ENCODE data around the gene ZNF148. TPM values are rescaled to one million over a fixed set of nuclear protein-coding genes. Genes with fewer than 3 reads are reported as not detected.

The ZNF148 gene
- total RNA-seq, 1 donor from 2014 or later = 45.2 TPM

DNA sequence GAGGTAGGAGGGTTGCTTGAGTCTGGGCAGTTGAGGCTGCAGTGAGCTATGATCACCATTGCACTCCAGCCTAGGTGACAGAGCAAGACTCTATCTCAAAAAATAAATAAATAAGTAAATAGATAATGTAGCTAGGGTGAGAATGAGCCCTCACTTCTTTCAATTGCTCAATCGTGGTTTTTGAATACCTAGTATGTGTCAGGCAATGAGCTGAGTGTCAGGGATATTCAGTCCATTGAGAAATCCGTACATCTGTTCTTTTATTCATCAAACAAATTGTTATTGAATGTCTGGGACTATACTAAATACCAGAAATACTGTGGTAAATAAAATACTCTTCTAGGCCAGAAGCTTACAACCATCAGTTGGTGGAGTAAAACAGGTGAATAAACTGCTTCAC, 6.2 kb upstream of the ZNF148 start:
- intact Hi-C loops (cut with DNase I) = no loop called here
- ATAC-seq (ENCODE audit: poor library complexity) (no peak), DNase-seq (no peak)

DNA sequence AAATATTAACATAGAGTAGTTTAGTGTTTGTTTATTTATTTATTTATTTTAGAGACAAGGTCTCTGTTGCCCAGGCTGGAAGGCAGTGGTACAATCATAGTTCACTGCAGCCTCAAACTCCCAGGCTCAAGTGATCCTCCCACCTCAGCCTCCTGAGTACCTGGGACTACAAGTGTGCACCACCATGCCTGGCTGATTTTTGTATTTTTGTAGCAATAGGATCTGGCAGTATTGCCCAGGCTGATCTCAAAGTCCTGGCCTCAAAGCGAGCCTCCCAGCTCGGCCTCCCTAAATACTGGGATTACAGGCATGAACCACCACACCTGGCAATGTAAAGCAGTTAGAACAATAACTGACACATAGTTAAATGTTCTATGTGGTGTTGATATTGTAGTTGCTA, 4.4 kb upstream of the ZNF148 start:
- no peak for ATAC-seq (ENCODE audit: poor library complexity)
- DNase-seq = no peak
- intact Hi-C loops (cut with DNase I) = no loop called here

- intact Hi-C loops (cut with DNase I) = no loop called here
- ATAC-seq (ENCODE audit: poor library complexity) (no peak), DNase-seq (no peak)
Observed at GRCh38 chr3:125378762-125379161, 3.6 kb upstream of the ZNF148 start.

- no peak for DNase-seq
- intact Hi-C loops (cut with DNase I) = no loop called here
Observed at GRCh38 chr3:125375950-125376679, 990 bp upstream of the ZNF148 start.

DNA sequence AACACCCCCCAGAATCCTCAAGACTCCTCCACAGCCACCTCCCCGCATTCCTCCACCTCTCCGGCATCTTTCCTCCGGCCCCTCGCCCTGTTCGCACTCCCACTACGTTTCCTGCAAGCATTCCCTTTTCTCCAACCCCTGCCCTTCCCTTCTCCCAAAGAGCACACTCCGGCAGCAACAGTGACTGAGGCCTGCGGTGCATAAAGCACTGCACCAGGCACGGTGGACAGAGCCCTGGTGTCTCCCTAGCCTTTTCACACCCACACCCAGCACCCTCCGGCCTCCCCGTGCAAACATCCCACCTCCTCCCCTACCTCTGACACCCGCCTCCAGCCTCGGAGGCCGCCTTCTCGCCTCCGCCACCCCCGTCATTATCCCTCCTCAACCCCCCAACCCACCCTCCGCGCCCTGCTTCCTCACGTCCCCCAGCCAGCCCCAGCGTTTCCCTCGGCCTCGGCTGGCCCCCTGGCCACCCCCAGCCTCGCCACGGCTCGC, 577 bp downstream of the ZNF148 start:
- intact Hi-C loops (cut with DNase I) = no loop called here
- peak; percentile 57 for DNase-seq
- peak; percentile 22 for ATAC-seq (ENCODE audit: poor library complexity)

More at GRCh38 chr3:125375950-125376679, 990 bp upstream of the ZNF148 start:
- no peak for ATAC-seq (ENCODE audit: poor library complexity)

DNA sequence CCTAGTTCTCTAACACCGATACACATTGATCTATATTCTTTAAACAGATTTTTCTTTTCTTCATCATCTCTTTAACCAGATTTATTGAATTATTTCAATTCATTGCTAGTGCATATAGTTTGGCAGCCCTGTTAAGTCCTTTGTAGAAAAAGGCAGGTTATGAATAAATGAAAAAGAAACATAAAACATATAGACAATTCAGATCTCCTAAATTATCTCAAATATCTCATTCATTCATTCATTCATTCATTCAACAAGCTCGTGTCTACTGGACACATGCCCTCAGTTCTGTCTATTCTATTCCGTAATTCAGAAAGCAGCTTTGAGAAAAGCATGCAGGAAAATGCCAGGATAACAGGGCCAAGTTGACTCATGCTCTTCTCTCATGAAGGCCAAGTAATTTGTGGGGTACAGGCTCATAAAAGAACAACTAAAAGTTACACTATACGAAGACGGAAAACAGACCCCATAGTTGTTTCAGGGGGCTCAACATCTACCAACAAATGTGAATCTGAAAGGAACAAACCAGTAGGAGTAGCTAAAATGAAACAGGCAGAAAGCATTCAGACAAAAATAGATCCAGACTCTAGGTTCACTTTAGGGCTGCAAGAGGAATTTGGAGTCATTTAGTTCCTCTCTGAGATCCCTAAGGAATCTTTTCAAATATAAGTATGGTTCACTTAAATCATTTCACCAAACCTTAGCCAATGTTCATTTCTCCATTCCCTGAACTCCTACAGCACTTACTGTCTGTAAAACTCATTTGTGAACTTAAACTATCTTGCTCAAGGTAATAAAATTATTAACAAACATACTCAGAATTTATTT, 7.5 kb downstream of the ZNF148 start:
- intact Hi-C loops (cut with DNase I) = no loop called here

GRCh38 chr3:125366132-125366531, 9.0 kb downstream of the ZNF148 start:
- DNase-seq = no peak
- ATAC-seq (ENCODE audit: poor library complexity) = no peak
- intact Hi-C loops (cut with DNase I) = no loop called here

More for the DNA sequence above, 7.5 kb downstream of the ZNF148 start:
- DNase-seq = no peak
- peak; percentile 37 for ATAC-seq (ENCODE audit: poor library complexity)

DNA sequence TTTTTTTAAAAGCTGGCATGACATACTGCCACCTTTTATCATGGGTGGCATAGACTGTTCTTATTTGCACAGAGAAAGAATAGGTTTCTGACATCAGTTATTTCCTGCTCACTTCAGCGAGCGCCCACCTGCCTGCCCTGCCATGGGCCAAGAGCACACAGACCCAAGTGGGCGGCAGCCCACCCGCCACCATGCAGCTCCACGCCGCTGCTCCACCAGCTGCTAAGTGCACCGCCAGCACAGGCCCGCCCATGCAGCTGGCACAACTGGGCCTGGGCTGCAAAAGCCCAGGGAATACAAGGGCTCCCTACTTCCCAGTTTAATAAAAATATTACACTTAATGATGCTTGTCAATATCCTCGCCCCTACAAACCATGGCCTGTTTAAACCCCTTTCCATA, 15.4 kb downstream of the ZNF148 start:
- ATAC-seq (ENCODE audit: poor library complexity) = no peak
- intact Hi-C loops (cut with DNase I) = no loop called here
- DNase-seq = no peak

GRCh38 chr3:125358923-125359322, 16.2 kb downstream of the ZNF148 start:
- intact Hi-C loops (cut with DNase I) = no loop called here
- ATAC-seq (ENCODE audit: poor library complexity) (no peak), DNase-seq (no peak)

GRCh38 chr3:125357837-125358236, 17.3 kb downstream of the ZNF148 start:
- no peak for DNase-seq
- intact Hi-C loops (cut with DNase I) = no loop called here
- no peak for ATAC-seq (ENCODE audit: poor library complexity)

- ATAC-seq (ENCODE audit: poor library complexity) = peak; percentile 92
- DNase-seq = peak; percentile 73
- intact Hi-C loops (cut with DNase I) = no loop called here
Observed at GRCh38 chr3:125357032-125357658, 18.0 kb downstream of the ZNF148 start.

- ATAC-seq (ENCODE audit: poor library complexity) (peak; percentile 36), DNase-seq (no peak)
- intact Hi-C loops (cut with DNase I) = no loop called here
Observed at GRCh38 chr3:125356140-125357026, 18.7 kb downstream of the ZNF148 start.

- intact Hi-C loops (cut with DNase I) = no loop called here
Observed at GRCh38 chr3:125353659-125354058, 21.5 kb downstream of the ZNF148 start.

GRCh38 chr3:125353128-125353527, 22.0 kb downstream of the ZNF148 start:
- ATAC-seq (ENCODE audit: poor library complexity) = no peak
- intact Hi-C loops (cut with DNase I) = no loop called here
- no peak for DNase-seq

More at GRCh38 chr3:125353659-125354058, 21.5 kb downstream of the ZNF148 start:
- ATAC-seq (ENCODE audit: poor library complexity) (no peak), DNase-seq (no peak)

GRCh38 chr3:125351814-125352456, 23.2 kb downstream of the ZNF148 start:
- intact Hi-C loops (cut with DNase I) = no loop called here
- DNase-seq = no peak
- ATAC-seq (ENCODE audit: poor library complexity) = no peak

DNA sequence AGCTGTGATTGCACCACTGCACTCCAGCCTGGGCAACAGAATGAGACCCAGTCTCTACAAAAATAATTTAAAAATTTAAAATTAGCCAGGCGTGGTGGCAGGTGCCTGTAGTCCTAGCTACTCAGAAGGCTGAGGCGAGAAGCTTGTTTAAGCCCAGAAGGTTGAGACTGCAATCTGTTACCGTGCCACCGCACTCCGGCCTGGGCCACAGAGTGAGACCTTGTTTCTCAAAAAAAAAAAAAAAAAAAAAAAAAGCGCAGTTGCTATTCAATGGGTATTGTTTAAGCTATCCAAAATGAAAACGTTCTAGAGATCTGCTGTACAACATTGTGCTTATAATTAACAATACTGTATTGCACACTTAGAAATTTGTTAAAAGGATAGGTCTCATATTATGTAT, 24.0 kb downstream of the ZNF148 start:
- DNase-seq = no peak
- intact Hi-C loops (cut with DNase I) = no loop called here
- ATAC-seq (ENCODE audit: poor library complexity) = no peak

DNA sequence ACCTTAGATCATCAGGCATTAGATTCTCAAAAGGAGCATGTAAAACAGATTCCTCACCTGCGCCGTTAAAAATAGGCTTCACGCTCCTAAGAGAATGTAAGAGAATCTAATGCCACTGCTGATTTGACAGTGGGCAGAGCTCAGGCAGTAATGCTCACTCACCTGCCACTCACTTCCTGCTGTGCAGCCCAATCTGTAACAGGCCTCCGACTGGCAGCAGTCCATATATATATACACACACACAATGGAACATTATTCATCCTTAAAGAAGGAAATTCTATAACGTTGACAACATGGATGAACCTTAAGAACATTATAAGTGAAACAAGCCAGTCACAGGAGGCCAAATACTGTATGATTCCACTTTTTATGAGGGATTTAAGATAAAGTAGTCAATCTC, 24.5 kb downstream of the ZNF148 start:
- DNase-seq = no peak
- ATAC-seq (ENCODE audit: poor library complexity) = no peak
- intact Hi-C loops (cut with DNase I) = no loop called here

DNA sequence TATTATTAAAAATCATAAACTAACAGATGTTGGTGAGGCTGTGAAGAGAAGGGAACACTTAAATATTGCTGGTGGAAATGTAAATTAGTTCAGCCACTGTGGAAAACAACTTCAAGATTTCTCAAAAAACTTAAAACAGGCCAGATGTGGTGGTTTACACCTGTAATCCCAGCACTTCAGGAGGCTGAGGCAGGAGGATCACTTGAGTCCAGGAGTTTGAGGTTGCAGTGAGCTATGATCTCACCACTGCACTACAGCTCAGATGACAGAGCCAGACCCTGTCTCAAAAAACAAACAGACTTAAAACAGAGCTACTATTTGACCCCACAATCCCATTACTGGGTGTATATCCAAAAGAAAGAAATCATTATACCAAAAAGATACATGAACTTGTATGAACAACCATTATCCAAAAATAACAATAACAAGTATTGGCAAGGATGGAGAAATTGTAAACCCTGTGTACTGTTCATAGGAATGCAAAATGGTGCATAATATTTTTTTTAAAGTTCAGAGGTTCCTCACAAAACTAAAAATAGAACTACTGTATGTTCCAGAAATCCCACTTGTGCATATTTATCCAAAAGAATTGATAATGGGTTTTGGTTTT, 25.5 kb downstream of the ZNF148 start:
- ATAC-seq (ENCODE audit: poor library complexity) = no peak
- intact Hi-C loops (cut with DNase I) = no loop called here
- no peak for DNase-seq

Data from Right ventricle myocardium superior (tissue), 1 donor.